Measurements from ENCODE around the gene DVL2. TPM values are rescaled to one million over a fixed set of nuclear protein-coding genes. Genes with fewer than 3 reads are reported as not detected.

The DVL2 gene
- total and polyA plus RNA-seq, 2 donors (not counting 3 experiments of a cell fraction or from before 2014, with no cell fraction given) = 17.2 to 55.9 TPM

- H3K4me2 ChIP-seq (ENCODE audit: insufficient read depth, low read length) = peak overlapping the region; percentile 51
- H3K9me1 ChIP-seq (replicated peaks; ENCODE audit: control insufficient read depth, extremely low read depth, insufficient read depth, low read length) = no peaks in the 10 kb centered on the region
- H4K20me1 ChIP-seq (replicated peaks; ENCODE audit: control insufficient read depth, extremely low read depth, insufficient read depth, low read length) = no peaks in the 10 kb centered on the region
- ChIA-PET CTCF (no interaction called here), POLR2A (no interaction called here)
- DNase-seq (ENCODE audit: low read depth, low spot score) = no peak
- H3K27ac ChIP-seq (ENCODE audit: insufficient read depth, low read depth, low read length) = no peak overlapping the region
- H3K4me3 ChIP-seq (replicated peaks in 1 of 3; ENCODE audit: insufficient read depth in 1 of 3, low read depth in 1 of 3, low read length in 3 of 3) = no peak overlapping the region
- no peaks in the 10 kb centered on the region for H3K79me2 ChIP-seq (ENCODE audit: control insufficient read depth, insufficient read depth, low read length)
- dilution Hi-C loops (cut with MboI; ENCODE audit: extremely low pct_ligation_motif_present, low sequenced_read_pairs) (no loop called here), intact Hi-C loops (cut with micrococcal nuclease) (no loop called here)
- no peaks in the 10 kb centered on the region for H3K9me3 ChIP-seq (replicated peaks; ENCODE audit: control insufficient read depth, insufficient read depth, low read length)
- BruUV-seq (replicated peaks) = no TSS peak
- no peak overlapping the region for H3K9ac ChIP-seq (replicated peaks; ENCODE audit: extremely low read depth, insufficient read depth, low read length)
- H2AFZ ChIP-seq (ENCODE audit: low read depth, low read length) = no peak overlapping the region
- FAIRE-seq = no peak
- peaks cover 3 to 18% of the 10 kb centered on the region in 2 experiments for H3K36me3 ChIP-seq (ENCODE audit: control insufficient read depth in 2 of 2, extremely low read depth in 1 of 2, insufficient read depth in 2 of 2, low read length in 2 of 2)
- no peaks in the 10 kb centered on the region for H3K27me3 ChIP-seq (ENCODE audit: control insufficient read depth in 2 of 2, insufficient read depth in 2 of 2, low read length in 2 of 2)
- peaks cover 6% of the 10 kb centered on the region for H3K4me1 ChIP-seq (ENCODE audit: control insufficient read depth, extremely low read depth, insufficient read depth, low read length)
- TF ChIP-seq POLR2A (IDR thresholded peaks at IDR 0.05; ENCODE audit: low read depth, low read length) (no peak), POLR2AphosphoS5 (IDR thresholded peaks at IDR 0.05; ENCODE audit: insufficient read depth, low read depth, low read length) (no peak)
These were observed 30.0 kb downstream of the DVL2 start for GRCh38 chr17:7204336-7204735.

- no TSS peak for BruUV-seq (replicated peaks)
- Histone ChIP-seq H3K4me2 (ENCODE audit: insufficient read depth, low read length) (no peak overlapping the region), H3K4me1 (ENCODE audit: control insufficient read depth, extremely low read depth, insufficient read depth, low read length) (peaks cover 6% of the 10 kb centered on the region), H4K20me1 (replicated peaks; ENCODE audit: control insufficient read depth, extremely low read depth, insufficient read depth, low read length) (no peaks in the 10 kb centered on the region), H3K27me3 (ENCODE audit: control insufficient read depth in 2 of 2, insufficient read depth in 2 of 2, low read length in 2 of 2) (no peaks in the 10 kb centered on the region), H3K9ac (replicated peaks; ENCODE audit: extremely low read depth, insufficient read depth, low read length) (no peak overlapping the region), H2AFZ (ENCODE audit: low read depth, low read length) (no peak overlapping the region), H3K9me3 (replicated peaks; ENCODE audit: control insufficient read depth, insufficient read depth, low read length) (no peaks in the 10 kb centered on the region), H3K9me1 (replicated peaks; ENCODE audit: control insufficient read depth, extremely low read depth, insufficient read depth, low read length) (no peaks in the 10 kb centered on the region), H3K27ac (ENCODE audit: insufficient read depth, low read depth, low read length) (no peak overlapping the region), H3K79me2 (ENCODE audit: control insufficient read depth, insufficient read depth, low read length) (no peaks in the 10 kb centered on the region), H3K4me3 (replicated peaks in 1 of 3; ENCODE audit: insufficient read depth in 1 of 3, low read depth in 1 of 3, low read length in 3 of 3) (no peak overlapping the region), H3K36me3 (ENCODE audit: control insufficient read depth in 2 of 2, extremely low read depth in 1 of 2, insufficient read depth in 2 of 2, low read length in 2 of 2) (peaks cover 3 to 18% of the 10 kb centered on the region in 2 experiments)
- FAIRE-seq (no peak), DNase-seq (ENCODE audit: low read depth, low spot score) (no peak)
- intact Hi-C loops (cut with micrococcal nuclease) (no loop called here), dilution Hi-C loops (cut with MboI; ENCODE audit: extremely low pct_ligation_motif_present, low sequenced_read_pairs) (no loop called here)
- POLR2A ChIA-PET = no interaction called here
- CTCF ChIA-PET = no interaction called here
- no peak for TF ChIP-seq POLR2A (IDR thresholded peaks at IDR 0.05; ENCODE audit: low read depth, low read length)
- TF ChIP-seq FOS (IDR thresholded peaks at IDR 0.05; ENCODE audit: borderline replicate concordance, insufficient read depth, low read length) = no peak
- TF ChIP-seq MYC (IDR thresholded peaks at IDR 0.05; ENCODE audit: low read depth, low read length) = no peak
- TF ChIP-seq CTCF (IDR thresholded peaks at IDR 0.05; ENCODE audit: extremely low read depth in 1 of 2, insufficient read depth in 1 of 2, low read depth in 1 of 2, low read length in 2 of 2) = no peak
- TF ChIP-seq JUN (IDR thresholded peaks at IDR 0.05; ENCODE audit: borderline replicate concordance, insufficient read depth, insufficient read length, low read depth) = no peak
- TF ChIP-seq GATA2 (IDR thresholded peaks at IDR 0.05; ENCODE audit: insufficient read depth, insufficient read length, low read depth, low read length) = no peak
- TF ChIP-seq POLR2AphosphoS5 (IDR thresholded peaks at IDR 0.05; ENCODE audit: insufficient read depth, low read depth, low read length) = no peak
- TF ChIP-seq MAX (IDR thresholded peaks at IDR 0.05; ENCODE audit: insufficient read depth, insufficient read length) = no peak
- TF ChIP-seq EZH2 (IDR thresholded peaks at IDR 0.05; ENCODE audit: borderline replicate concordance, low read depth, low read length, severe bottlenecking) = no peak
These were observed 30.9 kb downstream of the DVL2 start for GRCh38 chr17:7203391-7203790.

Data from endothelial cell of umbilical vein (primary cell).